B cell (primary cell): ENCODE measurements around the gene KRTAP10-9. TPM values are rescaled to one million over a fixed set of nuclear protein-coding genes. Genes with fewer than 3 reads are reported as not detected.

Source experiments
- ATAC-seq: fragments of 200-7000 bp; cut with Tn5 transposase; one replicate; pipeline ENCODE4 v1.10.0; 2021; ENCODE audit warnings: low read depth, mild to moderate bottlenecking, moderate number of reproducible peaks, moderate library complexity
- CTCF ChIA-PET: fragments of 350-600 bp; sonication (Branson Sonifier 250); formaldehyde crosslinking; loops from one replicate; lab custom pipeline; 2021; ENCODE audit warnings: antibody characterized with exemption, inconsistent platforms; lab: Charles Lee
- POLR2A ChIA-PET: fragments of 350-600 bp; sonication (Branson Sonifier 250); formaldehyde crosslinking; loops from one replicate; lab custom pipeline; 2021; ENCODE audit warnings: antibody characterized with exemption; lab: Charles Lee
- DNase-seq: peaks from one replicate; pipeline ENCODE4 v3.0.0; 2013
- H2AFZ ChIP-seq: 2 replicates; pipeline ENCODE4 v1.6.1; 2012; ENCODE audit warnings: mild to moderate bottlenecking, low read depth, low read length; ENCODE audit not compliant: insufficient read depth, poor library complexity, severe bottlenecking
- H3K27ac ChIP-seq, 2 donors: 1 replicate in 1 of 2; 2 replicates in 1 of 2; pipeline ENCODE4 v1.5.1; 2012 to 2013; ENCODE audit warnings: low read length in 2 of 2, mild to moderate bottlenecking in 2 of 2, moderate library complexity in 1 of 2
- H3K27me3 ChIP-seq, 4 experiments: fragments of 200-600 bp in 1 of 4; sonication (generic) in 1 of 4; replicated peaks in 1 of 4; 1 replicate in 2 of 4; 2 replicates in 2 of 4; pipeline versions ENCODE4 v1.6.1 to v1.7.0; 2013 to 2016; ENCODE audit warnings: low read length in 3 of 4, mild to moderate bottlenecking in 2 of 4, mixed read lengths in 1 of 4, moderate library complexity in 1 of 4; ENCODE audit not compliant: insufficient read depth in 4 of 4, control insufficient read depth in 3 of 4; ENCODE audit errors: control extremely low read depth in 1 of 4
- H3K36me3 ChIP-seq, 2 experiments: replicated peaks in 1 of 2; 1 replicate in 1 of 2; 2 replicates in 1 of 2; pipeline versions ENCODE4 v1.6.1 to v1.7.1; 2013; ENCODE audit warnings: low read length in 1 of 2; ENCODE audit not compliant: insufficient read depth in 2 of 2, control insufficient read depth in 1 of 2; ENCODE audit errors: control extremely low read depth in 1 of 2, extremely low read depth in 1 of 2
- H3K4me1 ChIP-seq, 2 donors: fragments of 200-600 bp in 1 of 2; sonication (generic) in 1 of 2; 1 replicate in 1 of 2; 2 replicates in 1 of 2; pipeline versions ENCODE4 v1.5.1 to v1.6.1; 2013 to 2017; ENCODE audit warnings: low read length in 2 of 2; ENCODE audit not compliant: control insufficient read depth in 2 of 2, insufficient read depth in 2 of 2
- H3K4me2 ChIP-seq: replicated peaks from 2 replicates; pipeline ENCODE3; 2012; ENCODE audit warnings: mild to moderate bottlenecking, low read depth, low read length; ENCODE audit not compliant: poor library complexity, severe bottlenecking
- H3K4me3 ChIP-seq, 5 experiments: fragments of 200-600 bp in 1 of 5; sonication (generic) in 1 of 5; 1 replicate in 3 of 5; 2 replicates in 2 of 5; pipeline versions ENCODE4 v1.5.1 to v1.7.0; 2011 to 2016; ENCODE audit warnings: low read length in 4 of 5, mild to moderate bottlenecking in 4 of 5, low read depth in 2 of 5, control low read depth in 1 of 5, moderate library complexity in 1 of 5; ENCODE audit not compliant: insufficient read depth in 1 of 5; ENCODE audit errors: control extremely low read depth in 1 of 5, extremely low read depth in 1 of 5
- H3K79me2 ChIP-seq: fragments of 200-600 bp; sonication (generic); one replicate; pipeline ENCODE4 v1.6.0; 2016; ENCODE audit warnings: low read length; ENCODE audit not compliant: control insufficient read depth, insufficient read depth
- H3K9ac ChIP-seq: fragments of 200-600 bp; sonication (generic); 2 replicates; pipeline ENCODE4 v1.6.1; 2017; ENCODE audit warnings: mild to moderate bottlenecking, low read length, moderate library complexity
- H3K9me3 ChIP-seq, 3 donors: one replicate each; pipeline versions ENCODE4 v1.6.1 to v1.7.1; 2013; ENCODE audit warnings: low read length in 2 of 3; ENCODE audit not compliant: control insufficient read depth in 2 of 3, insufficient read depth in 1 of 3; ENCODE audit errors: control extremely low read depth in 1 of 3
- H4K20me1 ChIP-seq: 2 replicates; pipeline ENCODE4 v1.6.0; 2012; ENCODE audit warnings: mild to moderate bottlenecking, low read length; ENCODE audit not compliant: insufficient read depth, control insufficient read depth, poor library complexity, severe bottlenecking
- H3K27ac Mint-ChIP-seq: one replicate; pipeline ENCODE4 v1.8.0; 2021; ENCODE audit warnings: mixed read lengths
- H3K27me3 Mint-ChIP-seq: one replicate; pipeline ENCODE4 v1.8.0; 2021; ENCODE audit warnings: mixed read lengths
- H3K4me1 Mint-ChIP-seq: one replicate; pipeline ENCODE4 v1.8.0; 2021; ENCODE audit warnings: mixed read lengths
- H3K4me3 Mint-ChIP-seq: one replicate; pipeline ENCODE4 v1.8.0; 2021; ENCODE audit warnings: mixed read lengths
- H3K9me3 Mint-ChIP-seq: one replicate; pipeline ENCODE4 v1.8.0; 2022; ENCODE audit warnings: mixed read lengths; ENCODE audit not compliant: insufficient read depth
- CTCF ChIP-seq: fragments of 200-600 bp; IDR thresholded peaks from one replicate; pipeline ENCODE4 v1.8.0; 2022; ENCODE audit warnings: antibody characterized with exemption, mild to moderate bottlenecking
- EZH2 ChIP-seq: IDR thresholded peaks from 2 replicates; pipeline ENCODE4 v1.6.1; 2012; ENCODE audit warnings: borderline replicate concordance, low read depth, mild to moderate bottlenecking, moderate library complexity, low read length; ENCODE audit not compliant: insufficient read depth, poor library complexity, severe bottlenecking
- WGBS: methylation state at CpG from one replicate; pipeline ENCODE4 v1.1.5; 2013; ENCODE audit warnings: missing lambda C conversion rate; ENCODE audit not compliant: insufficient coverage; 5-methylcytosine and 5-hydroxymethylcytosine counted together
- intact Hi-C: fragments of 100-400 bp; cut with micrococcal nuclease; formaldehyde crosslinking; loops from one replicate; pipeline ENCODE4 v1.10.0; 2022
- polyA plus RNA-seq: library from polyadenylated mRNA; depleted of rRNA; stranded (reverse); fragments of >200 nt; gene quantifications from 2 replicates; pipeline ENCODE4 v1.2.3, GENCODE V29; 2012
- total RNA-seq, 2 donors: library from RNA; stranded (reverse); fragments of 120-200 nt in 1 of 2; gene quantifications; 1 replicate in 1 of 2; 2 replicates in 1 of 2; pipeline versions ENCODE4 v1.2.3 to v1.2.4, GENCODE V29; 2013 to 2022

The KRTAP10-9 gene
- total and polyA plus RNA-seq, 2 donors (not counting 1 experiment from before 2014, with no cell fraction given), result not detected

DNA sequence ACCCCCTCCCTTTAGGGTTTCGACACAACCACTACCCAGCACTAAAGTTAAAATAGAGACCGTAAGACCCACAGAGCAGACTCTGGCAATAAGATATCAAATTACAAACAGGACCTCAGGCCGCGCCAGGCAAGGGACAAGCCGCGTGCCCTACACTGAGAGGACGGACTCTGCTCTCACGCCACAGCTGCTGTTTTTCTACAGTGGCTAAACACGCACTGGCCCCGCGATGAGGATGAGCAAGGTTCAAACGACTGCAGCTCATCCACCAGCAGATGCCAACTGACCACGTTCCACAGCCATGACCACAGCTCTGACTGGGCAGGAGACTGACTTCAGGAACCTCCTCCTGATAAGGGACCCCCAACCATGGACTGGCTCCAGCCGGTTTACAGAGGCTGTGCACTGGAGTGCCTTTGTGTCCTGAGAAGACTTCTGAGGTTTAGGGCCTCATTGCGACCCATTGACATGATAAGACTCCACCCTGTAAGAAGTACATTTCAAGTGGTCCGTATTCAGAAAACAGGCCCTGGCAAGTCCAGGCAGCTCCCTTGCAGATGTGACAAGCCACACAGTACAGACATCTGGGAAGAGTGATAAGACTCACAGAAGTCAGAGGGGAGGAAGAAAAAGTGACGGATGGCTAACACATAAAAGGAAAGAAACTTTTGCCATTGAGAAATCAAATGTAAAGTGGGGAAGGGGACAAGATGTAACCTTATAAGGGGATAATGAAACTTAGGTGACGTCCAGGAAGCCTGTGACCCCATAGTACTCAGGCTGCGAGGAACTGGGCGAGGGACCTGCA lies 33.1 kb upstream of the KRTAP10-9 start:
- DNase-seq (no peak), ATAC-seq (no peak)
- TF ChIP-seq CTCF, result no peak
- no peak for TF ChIP-seq EZH2
- Histone ChIP-seq H2AFZ (no peak overlapping the region), H3K36me3 (no peaks in the 10 kb centered on the region), H3K4me3 (no peak overlapping the region), H3K4me1 (no peaks in the 10 kb centered on the region), H3K4me2 (no peak overlapping the region), H3K9ac (no peak overlapping the region), H3K9me3 (peaks cover 0 to 2% (median 0%) of the 10 kb centered on the region in 3 donors), H3K79me2 (no peaks in the 10 kb centered on the region), H4K20me1 (no peaks in the 10 kb centered on the region), H3K27ac (no peak overlapping the region), H3K27me3 (peaks cover 0 to 3% (median 0%) of the 10 kb centered on the region in 4 experiments)
- Mint-ChIP-seq H3K9me3 (peaks cover 6% of the 10 kb centered on the region), H3K27ac (no peak overlapping the region), H3K4me1 (no peaks in the 10 kb centered on the region), H3K4me3 (no peak overlapping the region), H3K27me3 (peaks cover 24% of the 10 kb centered on the region)
- 78% methylated on average over 20 of the region's 20 CpGs for WGBS
- intact Hi-C loops, result no loop called here
- ChIA-PET CTCF (no interaction called here), POLR2A (no interaction called here)

- Mint-ChIP-seq H3K4me3 (no peak overlapping the region), H3K4me1 (no peaks in the 10 kb centered on the region), H3K27ac (no peak overlapping the region), H3K9me3 (peaks cover 4% of the 10 kb centered on the region), H3K27me3 (peaks cover 20% of the 10 kb centered on the region)
- Histone ChIP-seq H3K79me2 (no peaks in the 10 kb centered on the region), H3K9ac (no peak overlapping the region), H3K27me3 (peaks cover 0 to 3% (median 0%) of the 10 kb centered on the region in 4 experiments), H3K27ac (no peak overlapping the region), H4K20me1 (no peaks in the 10 kb centered on the region), H3K9me3 (peaks cover 0 to 6% (median 3%) of the 10 kb centered on the region in 3 donors), H3K4me3 (no peak overlapping the region), H3K4me1 (no peaks in the 10 kb centered on the region), H2AFZ (no peak overlapping the region), H3K36me3 (no peaks in the 10 kb centered on the region), H3K4me2 (no peak overlapping the region)
- 84% methylated on average over 11 of the region's 12 CpGs for WGBS
- intact Hi-C loops, result no loop called here
- CTCF ChIA-PET, result no interaction called here
- ATAC-seq (no peak), DNase-seq (no peak)
- POLR2A ChIA-PET, result no interaction called here
- TF ChIP-seq CTCF, result no peak
- no peak for TF ChIP-seq EZH2
Observed at GRCh38 chr21:44594406-44594916, 32.4 kb upstream of the KRTAP10-9 start.
